ENCODE results near the gene C4BPA.

DNA sequence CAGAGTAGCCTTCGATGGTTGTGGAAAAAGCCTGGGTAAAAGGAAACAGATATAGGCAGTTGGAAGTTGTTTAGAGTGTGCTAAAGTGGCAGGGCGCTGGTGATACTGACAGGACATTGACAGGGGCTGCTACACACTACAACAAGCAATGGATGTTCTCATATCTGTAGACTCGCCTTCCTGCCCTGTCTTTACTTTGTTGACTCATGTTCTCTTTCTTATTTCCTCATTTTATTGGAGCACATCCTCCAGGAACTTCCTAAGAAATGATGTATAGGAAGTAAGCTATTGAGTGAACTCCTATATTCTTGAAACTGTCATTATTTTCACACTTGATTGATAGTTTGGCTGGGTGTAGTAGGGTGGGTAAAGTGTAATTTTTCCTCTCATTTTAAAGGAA lies 51.0 kb downstream of the C4BPA start:
- TF ChIP-seq CTCF (IDR thresholded peaks at IDR 0.05; ENCODE audit: insufficient read depth, low read depth, low read length) (no peak), EZH2 (IDR thresholded peaks at IDR 0.05; ENCODE audit: insufficient read depth, low read length) (no peak)

All from astrocyte (in vitro differentiated cells and primary cell).